ENCODE data around the gene AZI2.

The AZI2 gene, protein sequence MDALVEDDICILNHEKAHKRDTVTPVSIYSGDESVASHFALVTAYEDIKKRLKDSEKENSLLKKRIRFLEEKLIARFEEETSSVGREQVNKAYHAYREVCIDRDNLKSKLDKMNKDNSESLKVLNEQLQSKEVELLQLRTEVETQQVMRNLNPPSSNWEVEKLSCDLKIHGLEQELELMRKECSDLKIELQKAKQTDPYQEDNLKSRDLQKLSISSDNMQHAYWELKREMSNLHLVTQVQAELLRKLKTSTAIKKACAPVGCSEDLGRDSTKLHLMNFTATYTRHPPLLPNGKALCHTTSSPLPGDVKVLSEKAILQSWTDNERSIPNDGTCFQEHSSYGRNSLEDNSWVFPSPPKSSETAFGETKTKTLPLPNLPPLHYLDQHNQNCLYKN

GRCh38 chr3:28348629-28349468 lies at the start of gene AZI2, which contains the start of gene ZCWPW2:
TSS of gene AZI2 (minus strand) at chr3:28348824. CDS start at chr3:28340617, 8,207 bp downstream.
TSS of gene ZCWPW2 (plus strand) at chr3:28348721. CDS start at chr3:28413069, 64,348 bp downstream.
- DNase-seq (ENCODE audit: low spot score) = peak; percentile 93

GRCh38 chr3:28388978-28389377 lies 40.4 kb upstream of the AZI2 start:
- DNase-seq (ENCODE audit: low spot score) = no peak

GRCh38 chr3:28386049-28386448 lies 37.4 kb upstream of the AZI2 start:
- DNase-seq (ENCODE audit: low spot score) = no peak

DNA sequence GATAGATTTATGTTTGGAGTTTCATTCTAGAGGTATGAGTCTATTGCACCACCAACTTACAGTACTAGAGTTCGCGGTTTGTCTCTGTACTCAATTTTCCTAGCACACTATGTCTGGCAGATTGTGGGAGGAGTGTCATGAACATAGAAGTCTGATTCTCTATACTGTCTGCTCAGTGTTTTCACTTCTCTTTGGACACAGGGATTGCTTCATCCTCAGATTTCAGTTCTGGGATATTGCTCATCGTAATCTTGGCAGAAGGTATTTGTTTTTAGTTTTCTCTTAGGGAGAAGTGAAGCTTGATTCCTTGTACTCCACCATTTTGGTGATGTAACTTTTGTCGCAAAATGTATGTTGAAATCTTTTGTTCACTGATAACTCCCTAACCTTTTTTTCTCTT lies 27.8 kb upstream of the AZI2 start:
- DNase-seq (ENCODE audit: low spot score) = no peak

DNA sequence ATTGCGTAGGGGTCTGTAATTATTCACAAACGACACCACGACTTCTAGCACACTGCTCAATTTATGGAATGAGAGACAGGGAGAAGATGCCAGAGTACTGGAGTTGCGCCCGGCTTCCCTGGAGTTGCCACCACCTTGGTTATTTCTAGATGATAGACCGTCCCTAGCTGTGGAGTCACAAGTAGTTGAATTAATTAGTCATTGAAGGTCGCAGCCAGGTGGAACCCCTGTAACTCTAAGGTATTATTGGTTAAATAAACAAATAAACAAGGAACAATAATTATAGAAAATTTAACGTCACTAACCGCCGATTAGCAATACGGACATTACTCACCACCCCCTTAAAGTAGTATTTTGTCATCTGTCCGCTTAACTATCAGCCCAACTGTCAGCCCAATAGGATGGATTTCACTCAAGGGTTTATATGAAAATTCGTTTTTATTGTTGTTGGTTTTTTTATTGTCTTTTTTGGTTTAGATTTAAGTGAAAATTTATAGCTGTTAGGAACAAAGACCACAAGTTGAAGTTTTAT lies 911 bp upstream of the AZI2 start:
- DNase-seq (ENCODE audit: low spot score) = no peak

DNA sequence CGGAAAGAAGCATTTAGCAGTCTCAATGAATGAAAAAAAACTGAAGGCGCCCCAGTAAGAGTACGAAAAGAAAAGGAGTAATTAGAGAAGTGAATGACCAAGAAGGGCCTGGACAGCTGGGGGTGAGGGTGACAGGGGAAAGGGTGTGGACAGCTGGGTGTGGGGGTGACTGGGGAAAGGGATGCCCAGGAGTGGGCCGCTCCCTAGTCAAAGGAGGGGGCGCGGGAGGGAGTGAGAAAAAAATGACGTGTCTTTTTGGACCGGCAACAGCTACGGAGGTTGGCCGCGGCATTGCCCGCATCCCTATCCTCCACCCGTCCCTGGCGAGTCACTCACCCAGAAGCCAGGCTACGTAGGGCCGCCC lies 377 bp downstream of the AZI2 start:
- DNase-seq (ENCODE audit: low spot score) = no peak

GRCh38 chr3:28347374-28348264 lies 1.0 kb downstream of the AZI2 start:
- no peak for DNase-seq (ENCODE audit: low spot score)

- no peak for DNase-seq (ENCODE audit: low spot score)
Measured at GRCh38 chr3:28345690-28346089, 2.9 kb downstream of the AZI2 start.

- no peak for DNase-seq (ENCODE audit: low spot score)
Measured at GRCh38 chr3:28343144-28343543, 5.5 kb downstream of the AZI2 start.

DNA sequence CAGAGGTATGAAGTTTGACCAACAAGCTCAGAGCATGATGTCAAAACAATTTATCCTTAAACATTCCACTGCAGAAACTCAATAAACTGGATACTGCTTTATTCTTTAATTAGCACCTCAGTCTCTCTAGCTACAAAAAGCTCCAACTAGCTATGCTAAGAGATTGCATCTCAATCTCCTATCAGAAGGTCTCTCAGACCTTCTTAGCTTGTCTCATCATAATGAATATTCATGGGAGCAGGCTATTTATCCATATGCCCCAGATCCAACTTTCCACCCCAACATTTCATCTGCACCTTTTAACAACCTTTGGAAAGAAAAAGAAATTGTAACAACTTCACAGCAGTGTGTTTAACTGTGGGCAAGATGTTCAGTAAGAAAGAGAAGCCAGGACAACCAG lies 11.4 kb downstream of the AZI2 start:
- DNase-seq (ENCODE audit: low spot score) = no peak

DNA sequence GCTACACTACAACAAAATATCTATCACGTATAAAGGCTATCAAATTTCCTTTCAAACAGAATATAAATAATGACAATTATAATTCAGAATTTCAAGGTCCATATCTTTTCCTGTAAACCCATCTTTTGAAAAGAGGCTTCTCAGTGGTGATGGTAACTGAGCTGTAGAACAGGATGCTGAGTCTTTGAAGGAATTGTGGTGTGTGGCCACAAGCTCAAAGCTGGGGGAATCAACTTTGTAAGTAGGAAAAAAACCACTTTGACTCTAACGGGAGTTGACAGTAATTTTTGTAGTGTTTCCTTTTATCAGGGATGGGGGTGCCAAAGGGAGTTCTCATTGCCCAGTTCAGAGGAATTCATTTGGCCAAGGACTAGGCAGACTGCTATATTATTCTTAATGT lies 13.4 kb downstream of the AZI2 start:
- no peak for DNase-seq (ENCODE audit: low spot score)

GRCh38 chr3:28334552-28334951 lies 14.1 kb downstream of the AZI2 start:
- DNase-seq (ENCODE audit: low spot score) = no peak

DNA sequence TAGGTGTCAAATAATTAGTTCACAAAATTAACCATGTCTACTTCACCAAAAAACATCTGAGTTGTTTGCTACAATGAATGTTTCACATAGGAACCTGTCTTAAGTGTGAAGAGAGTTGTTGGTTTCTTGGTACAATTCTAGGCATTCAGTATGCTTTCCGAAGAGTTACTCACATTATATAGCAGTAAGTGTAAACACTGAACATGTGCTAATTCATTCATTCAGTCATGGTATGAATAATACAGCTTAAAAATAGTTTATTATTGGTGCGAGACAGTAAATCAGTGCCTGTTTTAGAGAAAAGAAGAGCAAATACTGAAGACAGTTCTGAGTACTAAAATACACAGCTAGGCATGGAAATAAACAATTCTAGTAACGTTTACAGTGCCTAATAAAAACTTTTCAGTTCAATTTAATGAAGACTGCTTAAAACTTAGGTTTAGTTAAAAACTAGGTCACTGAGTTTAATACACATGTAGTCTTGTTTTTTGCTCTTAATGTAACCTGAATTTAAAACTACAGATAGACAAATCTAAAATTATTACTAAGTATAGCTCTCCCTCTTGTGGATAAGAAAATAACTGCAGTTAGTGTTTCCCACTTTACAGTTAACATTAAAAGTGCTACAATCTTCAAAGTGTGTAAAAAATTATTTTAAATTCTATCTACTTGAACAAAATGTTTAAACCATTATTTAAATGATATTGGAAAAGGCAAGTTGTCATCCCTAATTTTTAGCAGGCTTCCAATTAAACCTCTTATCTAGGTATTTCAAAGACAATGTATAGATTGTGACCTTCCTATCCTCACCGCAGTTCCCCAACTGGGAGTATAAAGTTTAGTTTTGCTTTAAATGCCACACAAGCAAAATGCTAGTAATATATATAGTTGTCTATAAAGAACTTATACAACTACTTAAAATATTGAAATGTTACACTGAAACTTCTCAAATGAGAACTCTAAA lies 20.2 kb downstream of the AZI2 start:
- DNase-seq (ENCODE audit: low spot score) = peak; percentile 62

- no peak for DNase-seq (ENCODE audit: low spot score)
Measured at GRCh38 chr3:28326458-28326926, 22.1 kb downstream of the AZI2 start.

DNA sequence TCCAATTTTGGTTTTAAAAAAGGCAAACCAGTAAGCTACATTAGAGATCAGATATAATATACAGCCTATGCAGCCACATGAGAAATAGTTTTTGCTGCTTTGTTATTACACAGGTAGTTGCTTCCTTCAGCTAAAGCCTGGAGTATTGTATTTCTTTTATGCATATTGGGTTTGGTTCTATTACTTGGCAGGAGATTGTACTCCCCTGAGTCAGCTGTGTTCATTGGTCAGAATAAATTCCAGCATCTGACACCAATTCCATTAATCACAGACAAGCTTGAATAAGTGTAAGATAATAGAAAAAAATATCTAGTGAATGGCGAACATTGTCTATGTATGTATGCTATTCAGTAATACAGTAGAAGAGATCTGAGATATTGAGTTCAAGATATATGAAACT lies 26.2 kb downstream of the AZI2 start:
- DNase-seq (ENCODE audit: low spot score) = no peak

GRCh38 chr3:28320981-28321380 lies 27.6 kb downstream of the AZI2 start:
- no peak for DNase-seq (ENCODE audit: low spot score)

GRCh38 chr3:28317438-28318022 lies 31.1 kb downstream of the AZI2 start:
- DNase-seq (ENCODE audit: low spot score) = peak; percentile 63

DNA sequence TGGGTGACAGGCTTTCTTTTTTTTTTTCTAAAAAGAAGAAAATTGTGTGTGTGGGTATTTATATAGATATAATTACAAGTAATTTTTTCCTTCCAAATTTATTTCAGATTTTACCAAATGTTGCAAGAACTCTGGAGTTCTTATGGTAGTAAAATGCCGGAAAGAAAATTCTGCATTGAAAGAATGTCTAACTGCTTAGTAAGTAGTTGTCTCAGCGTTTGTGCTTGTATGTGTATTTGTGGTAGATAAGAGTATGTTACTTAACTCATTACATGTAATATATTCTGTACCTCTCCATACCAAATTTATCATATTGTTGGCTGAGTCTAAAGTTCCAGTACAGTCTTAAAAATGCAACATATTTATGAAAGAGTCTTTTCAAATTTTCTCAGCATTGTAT lies 32.4 kb downstream of the AZI2 start:
- no peak for DNase-seq (ENCODE audit: low spot score)

- DNase-seq (ENCODE audit: low spot score) = no peak
Measured at GRCh38 chr3:28315711-28316110, 32.9 kb downstream of the AZI2 start.

GRCh38 chr3:28308196-28308595 lies 40.4 kb downstream of the AZI2 start:
- no peak for DNase-seq (ENCODE audit: low spot score)
